ENCODE measurements around the gene EGR2. TPM values are rescaled to one million over a fixed set of nuclear protein-coding genes. Genes with fewer than 3 reads are reported as not detected.

Gene EGR2
- total RNA-seq, 1 experiment from 2014 or later: 2.6 TPM

DNA sequence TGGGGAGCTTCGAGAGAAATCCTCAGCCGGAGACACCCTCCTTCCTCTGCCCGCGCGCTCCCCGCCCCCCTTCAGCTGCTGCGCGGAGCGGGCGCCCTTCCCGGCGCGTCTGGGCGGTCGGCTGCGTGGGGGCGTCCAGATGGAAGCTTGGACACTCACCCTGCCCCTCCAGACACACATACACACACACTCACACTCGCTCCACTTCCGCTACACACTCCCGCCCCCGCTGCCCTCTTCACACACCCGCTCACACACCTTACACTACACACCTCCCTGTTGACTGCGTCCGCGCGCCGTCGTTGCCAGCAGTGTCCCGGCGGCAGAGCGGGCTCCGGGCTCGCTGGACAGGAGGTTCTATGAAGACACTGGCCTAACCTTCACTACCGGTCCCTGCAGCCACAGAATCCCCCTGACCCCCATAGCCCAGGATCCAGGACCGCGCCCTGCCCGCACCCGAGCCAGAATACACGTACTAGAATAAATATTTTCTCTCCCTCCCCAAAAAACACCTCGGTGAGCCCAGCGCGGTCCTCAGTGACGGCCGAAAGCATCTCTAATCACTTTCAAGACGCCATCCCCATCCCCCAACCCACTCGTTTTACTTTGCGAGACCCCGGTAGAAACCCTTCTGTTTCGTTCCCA is 1.1 kb upstream of the EGR2 start:
- H3K4me2 ChIP-seq (ENCODE audit: insufficient read depth, insufficient read length, low read length): peak overlapping the region; percentile 74
- peaks cover 24 to 29% of the 10 kb centered on the region in 2 experiments for H3K4me1 Mint-ChIP-seq
- peaks cover 90% of the 10 kb centered on the region for H3K27me3 Mint-ChIP-seq (ENCODE audit: low read depth)
- H3K56ac ChIP-seq (ENCODE audit: insufficient read length, low read depth, low read length): no peak overlapping the region
- H3K27me3 ChIP-seq (ENCODE audit: insufficient read depth, low read length): peaks cover 26% of the 10 kb centered on the region; the same call in 1 of the 2 replicates
- no peak overlapping the region for H3T11ph ChIP-seq (ENCODE audit: low read length)
- no peaks in the 10 kb centered on the region for H3K9me3 ChIP-seq (ENCODE audit: control insufficient read depth, low read depth, low read length)
- H2BK5ac ChIP-seq (ENCODE audit: insufficient read length, low read length): no peak overlapping the region
- no peak overlapping the region for H4K91ac ChIP-seq (ENCODE audit: insufficient read length, low read depth, low read length)
- H3K27ac Mint-ChIP-seq: 0 out of 7 replicates have a peak overlapping the region, but pooled peaks of 1 of the 3 experiments have one; percentile 53
- H3K79me2 ChIP-seq (ENCODE audit: insufficient read depth, low read length): no peaks in the 10 kb centered on the region
- H3K36me3 Mint-ChIP-seq (ENCODE audit: insufficient read depth in 1 of 3, low read depth in 3 of 3): peaks cover 2 to 7% (median 6%) of the 10 kb centered on the region in 3 experiments; a peak in 5 of 7 replicates
- H3K9ac ChIP-seq (ENCODE audit: extremely low read depth, insufficient read length, low read length): no peak overlapping the region
- no peak overlapping the region for H2BK20ac ChIP-seq (ENCODE audit: low read depth, low read length, poor library complexity, severe bottlenecking)
- H2BK12ac ChIP-seq (ENCODE audit: insufficient read length, low read depth, low read length): no peak overlapping the region
- peak overlapping the region; percentile 58; the same call in 1 of the 2 replicates for H3K14ac ChIP-seq (ENCODE audit: insufficient read depth, low read length)
- no peaks in the 10 kb centered on the region for H4K20me1 ChIP-seq (ENCODE audit: control insufficient read depth, insufficient read depth, insufficient read length)
- no peak overlapping the region for H4K8ac ChIP-seq (replicated peaks; ENCODE audit: insufficient read length, low read depth, low read length)
- H3K4me3 Mint-ChIP-seq: peak overlapping the region; percentile 74 to 93
- H2BK15ac ChIP-seq (ENCODE audit: low read depth, low read length): no peak overlapping the region
- no peak overlapping the region for H3K18ac ChIP-seq (ENCODE audit: insufficient read length, low read depth, low read length)
- no CpG with 5 or more reads among the region's 49 CpGs for WGBS (ENCODE audit: extremely low coverage, insufficient read length, low lambda C conversion rate)
- H3K9me3 Mint-ChIP-seq: peaks cover 0 to 7% of the 10 kb centered on the region in 2 experiments; a peak in 3 of 5 replicates
- H3K4ac ChIP-seq (ENCODE audit: low read depth, low read length): no peak overlapping the region
- H4K5ac ChIP-seq (ENCODE audit: insufficient read length, low read depth, low read length): no peak overlapping the region
- H2AFZ ChIP-seq (ENCODE audit: low read length): no peak overlapping the region
- H2BK120ac ChIP-seq (ENCODE audit: low read depth, low read length, poor library complexity, severe bottlenecking): no peak overlapping the region
- peaks cover 25% of the 10 kb centered on the region for H3K23me2 ChIP-seq (ENCODE audit: insufficient read length, low read depth, low read length, poor library complexity, severe bottlenecking)
- H3K4me1 ChIP-seq (ENCODE audit: insufficient read depth, low read length): no peaks in the 10 kb centered on the region
- peak; percentile 41 for DNase-seq
- TF ChIP-seq, protein P1, sequence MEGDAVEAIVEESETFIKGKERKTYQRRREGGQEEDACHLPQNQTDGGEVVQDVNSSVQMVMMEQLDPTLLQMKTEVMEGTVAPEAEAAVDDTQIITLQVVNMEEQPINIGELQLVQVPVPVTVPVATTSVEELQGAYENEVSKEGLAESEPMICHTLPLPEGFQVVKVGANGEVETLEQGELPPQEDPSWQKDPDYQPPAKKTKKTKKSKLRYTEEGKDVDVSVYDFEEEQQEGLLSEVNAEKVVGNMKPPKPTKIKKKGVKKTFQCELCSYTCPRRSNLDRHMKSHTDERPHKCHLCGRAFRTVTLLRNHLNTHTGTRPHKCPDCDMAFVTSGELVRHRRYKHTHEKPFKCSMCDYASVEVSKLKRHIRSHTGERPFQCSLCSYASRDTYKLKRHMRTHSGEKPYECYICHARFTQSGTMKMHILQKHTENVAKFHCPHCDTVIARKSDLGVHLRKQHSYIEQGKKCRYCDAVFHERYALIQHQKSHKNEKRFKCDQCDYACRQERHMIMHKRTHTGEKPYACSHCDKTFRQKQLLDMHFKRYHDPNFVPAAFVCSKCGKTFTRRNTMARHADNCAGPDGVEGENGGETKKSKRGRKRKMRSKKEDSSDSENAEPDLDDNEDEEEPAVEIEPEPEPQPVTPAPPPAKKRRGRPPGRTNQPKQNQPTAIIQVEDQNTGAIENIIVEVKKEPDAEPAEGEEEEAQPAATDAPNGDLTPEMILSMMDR (conservative IDR thresholded peaks at IDR 0.05): no peak
- no peak overlapping the region for H2AK5ac ChIP-seq (ENCODE audit: insufficient read length, low read length)
- no peak overlapping the region for H3K23ac ChIP-seq (ENCODE audit: insufficient read length, low read depth, low read length)
- no peaks in the 10 kb centered on the region for H3K79me1 ChIP-seq (ENCODE audit: insufficient read depth, low read depth, low read length, poor library complexity, severe bottlenecking)
- no peak overlapping the region for H3K27ac ChIP-seq (ENCODE audit: insufficient read length, low read depth, low read length)

Measured in H9 (cell line).